NT2/D1 (cell line): ENCODE measurements around the gene KLHDC7A.

Experiments used
- DNase-seq: peaks from one replicate; pipeline ENCODE4 v3.0.0-alpha.2; 2011; ENCODE audit warnings: low read depth, low spot score
- H3K27me3 ChIP-seq: 2 replicates; pipeline ENCODE4 v1.6.0; 2011; ENCODE audit warnings: mild to moderate bottlenecking; ENCODE audit not compliant: insufficient read length, insufficient read depth
- H3K36me3 ChIP-seq: 2 replicates; pipeline ENCODE4 v1.6.1; 2011; ENCODE audit warnings: mild to moderate bottlenecking, low read length, mixed read lengths; ENCODE audit not compliant: insufficient read depth, insufficient read length
- H3K4me1 ChIP-seq: 2 replicates; pipeline ENCODE4 v1.5.1; 2011; ENCODE audit not compliant: insufficient read depth, insufficient read length
- H3K4me3 ChIP-seq: 2 replicates; pipeline ENCODE4 v1.5.1; 2011; ENCODE audit warnings: low read depth; ENCODE audit not compliant: insufficient read length
- H3K9ac ChIP-seq: 2 replicates; pipeline ENCODE4 v1.6.0; 2011; ENCODE audit warnings: low read depth; ENCODE audit not compliant: insufficient read length
- H3K9me3 ChIP-seq: 2 replicates; pipeline ENCODE4 v1.5.1; 2011; ENCODE audit warnings: mild to moderate bottlenecking, low read length; ENCODE audit not compliant: insufficient read depth
- SUZ12 ChIP-seq: IDR thresholded peaks from 2 replicates; pipeline ENCODE4 v1.6.1; 2011; ENCODE audit not compliant: insufficient read length, insufficient read depth; ENCODE audit errors: extremely low read depth
- YY1 ChIP-seq: IDR thresholded peaks from 2 replicates; pipeline ENCODE4 v1.6.1; 2011; ENCODE audit not compliant: insufficient read length, insufficient read depth
- ZNF274 ChIP-seq: IDR thresholded peaks from 2 replicates; pipeline ENCODE4 v1.6.1; 2011; ENCODE audit warnings: mild to moderate bottlenecking, low read depth, low read length

The KLHDC7A gene

DNA sequence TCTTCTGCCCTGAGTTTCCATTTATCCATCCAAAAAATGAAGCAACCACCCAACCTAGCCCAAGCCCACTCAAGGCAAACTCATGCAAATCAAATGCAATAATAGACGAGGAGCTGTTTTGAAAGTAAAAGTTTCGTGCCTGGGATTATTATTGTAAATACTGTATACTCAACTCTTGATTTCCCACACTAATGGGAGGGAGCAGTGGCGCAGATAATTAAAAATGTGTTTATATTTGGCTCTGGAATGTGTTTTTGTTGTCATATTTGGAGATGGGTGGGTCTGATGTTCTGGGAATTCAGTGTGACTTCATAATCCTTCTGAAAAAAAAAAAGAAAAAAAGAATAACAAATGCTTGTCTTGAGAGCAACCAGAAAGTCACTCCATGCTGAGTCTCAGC lies 52.5 kb downstream of the KLHDC7A start:
- Histone ChIP-seq H3K36me3 (no peaks in the 10 kb centered on the region), H3K4me3 (no peak overlapping the region), H3K9ac (no peak overlapping the region), H3K4me1 (no peaks in the 10 kb centered on the region), H3K9me3 (no peaks in the 10 kb centered on the region), H3K27me3 (peaks cover 3% of the 10 kb centered on the region)
- TF ChIP-seq YY1 (no peak), SUZ12 (no peak), ZNF274 (no peak)
- no peak for DNase-seq

DNA sequence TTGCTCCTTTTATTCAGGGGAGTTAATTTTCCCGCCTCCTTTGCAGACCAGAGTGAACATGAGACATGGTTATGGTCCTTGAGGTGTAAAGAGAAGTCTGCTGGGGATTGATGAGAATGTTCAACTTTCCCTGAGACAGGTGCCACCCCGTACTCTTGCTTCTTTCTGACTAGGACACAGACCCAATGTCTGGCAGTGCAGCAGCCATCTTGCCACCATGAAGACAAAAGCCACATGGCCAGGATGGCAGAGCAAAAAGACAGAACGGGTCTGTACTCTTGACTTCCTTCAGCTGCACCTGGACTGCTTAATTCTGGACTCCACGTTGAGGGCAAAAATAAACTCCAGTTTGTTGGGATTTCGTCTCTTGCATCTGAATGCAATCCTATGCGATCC lies 54.1 kb downstream of the KLHDC7A start:
- TF ChIP-seq SUZ12 = no peak
- no peak for TF ChIP-seq YY1
- no peak for TF ChIP-seq ZNF274
- no peak for DNase-seq
- H3K27me3 ChIP-seq = peaks cover 3% of the 10 kb centered on the region
- no peaks in the 10 kb centered on the region for H3K4me1 ChIP-seq
- H3K4me3 ChIP-seq = no peak overlapping the region
- no peaks in the 10 kb centered on the region for H3K9me3 ChIP-seq
- no peak overlapping the region for H3K9ac ChIP-seq
- no peaks in the 10 kb centered on the region for H3K36me3 ChIP-seq
